Measurements from ENCODE around the gene KDM4D. TPM values are rescaled to one million over a fixed set of nuclear protein-coding genes. Genes with fewer than 3 reads are reported as not detected.

KDM4D gene
- total RNA-seq (2022) (1.1 and 1.3 TPM in 2 replicates), Bru-seq, nascent RNA (percentile 49 among the genes with signal in this experiment), BruChase-seq, experiment 1, labeled RNA remaining after a 6-hour chase (percentile 37 among the genes with signal in this experiment), BruChase-seq, experiment 2, labeled RNA remaining after a 2-hour chase (percentile 49 among the genes with signal in this experiment)
- long read RNA-seq, partial matches to known transcripts: 0 of 2 reads
- long read RNA-seq, other reads (novel, unspliced or antisense): 0 of 2 reads

GRCh38 chr11:94973099-94973968 is at the start of gene KDM4D, which contains the start of gene CWC15:
TSS of gene KDM4D (plus strand) at chr11:94973709. CDS start at chr11:94997373, 23,664 bp downstream.
TSS of gene CWC15 (minus strand) at chr11:94973556. CDS start at chr11:94972185, 1,371 bp downstream.
- ChIA-PET CTCF (interaction anchor here (0.5 to 2.1 kb wide), 12 partner anchors 9 to 505 kb away, joined by 3 to 11 read pairs (median 4); partner anchors contain the start of gene SRSF8), POLR2A (interaction anchor here (0.5 to 5.6 kb wide), 37 partner anchors 9 to 1239 kb away, joined by 3 to 146 read pairs (median 4); partner anchors contain the start of genes CEP57, ENDOD1, FAM76B and SRSF8)
- intact Hi-C loops (cut with micrococcal nuclease): loop anchor here (1.0 to 5.0 kb wide), 3 partner anchors 93 to 789 kb away; partner anchors contain the start of gene SRSF8
- peaks cover 24% of the 10 kb centered on the region for H3K4me1 Mint-ChIP-seq (ENCODE audit: insufficient read depth, unreplicated experiment)
- H3K4me3 Mint-ChIP-seq (ENCODE audit: unreplicated experiment): peak within 1 kb of the TSS; percentile 86
- peak within 1 kb of the TSS; percentile 96 for H3K27ac Mint-ChIP-seq (ENCODE audit: low read depth, unreplicated experiment)
- H3K27me3 Mint-ChIP-seq (ENCODE audit: insufficient read depth, unreplicated experiment): no peaks in the 10 kb centered on the region
- peak; percentile 94 for DNase-seq (ENCODE audit: unreplicated experiment)
- H3K9me3 Mint-ChIP-seq (ENCODE audit: unreplicated experiment): no peaks in the 10 kb centered on the region
- no peak for TF ChIP-seq CTCF (IDR thresholded peaks at IDR 0.05; ENCODE audit: unreplicated experiment)
- BruUV-seq (replicated peaks): no TSS peak
- peaks cover 37% of the 10 kb centered on the region for H3K36me3 Mint-ChIP-seq (ENCODE audit: insufficient read depth, unreplicated experiment)

- POLR2A ChIA-PET: no interaction called here
Observed at GRCh38 chr11:94924171-94924572, 49.3 kb upstream of the KDM4D start.

GRCh38 chr11:94924612-94925011 is 48.9 kb upstream of the KDM4D start:
- Mint-ChIP-seq H3K27me3 (ENCODE audit: insufficient read depth, unreplicated experiment) (no peaks in the 10 kb centered on the region), H3K4me3 (ENCODE audit: unreplicated experiment) (no peak overlapping the region), H3K9me3 (ENCODE audit: unreplicated experiment) (no peaks in the 10 kb centered on the region), H3K27ac (ENCODE audit: low read depth, unreplicated experiment) (no peak overlapping the region), H3K4me1 (ENCODE audit: insufficient read depth, unreplicated experiment) (no peaks in the 10 kb centered on the region), H3K36me3 (ENCODE audit: insufficient read depth, unreplicated experiment) (no peaks in the 10 kb centered on the region)
- DNase-seq (ENCODE audit: unreplicated experiment): no peak
- no peak for TF ChIP-seq CTCF (IDR thresholded peaks at IDR 0.05; ENCODE audit: unreplicated experiment)
- intact Hi-C loops (cut with micrococcal nuclease): no loop called here
- POLR2A ChIA-PET: no interaction called here
- CTCF ChIA-PET: interaction anchor here (0.6 to 0.7 kb wide), 2 partner anchors 13 to 336 kb away, joined by 3 read pairs; no protein-coding TSS in a partner anchor
- no TSS peak for BruUV-seq (replicated peaks)

More at GRCh38 chr11:94924171-94924572, 49.3 kb upstream of the KDM4D start:
- CTCF ChIA-PET: interaction anchor here (0.6 to 0.7 kb wide), 3 partner anchors 12 to 336 kb away, joined by 3 to 4 read pairs (median 3); no protein-coding TSS in a partner anchor
- intact Hi-C loops (cut with micrococcal nuclease): no loop called here
- BruUV-seq (replicated peaks): no TSS peak
- no peak for DNase-seq (ENCODE audit: unreplicated experiment)
- no peaks in the 10 kb centered on the region for H3K9me3 Mint-ChIP-seq (ENCODE audit: unreplicated experiment)
- no peaks in the 10 kb centered on the region for H3K36me3 Mint-ChIP-seq (ENCODE audit: insufficient read depth, unreplicated experiment)
- no peaks in the 10 kb centered on the region for H3K27me3 Mint-ChIP-seq (ENCODE audit: insufficient read depth, unreplicated experiment)
- TF ChIP-seq CTCF (IDR thresholded peaks at IDR 0.05; ENCODE audit: unreplicated experiment): no peak
- H3K4me3 Mint-ChIP-seq (ENCODE audit: unreplicated experiment): no peak overlapping the region
- H3K27ac Mint-ChIP-seq (ENCODE audit: low read depth, unreplicated experiment): no peak overlapping the region
- H3K4me1 Mint-ChIP-seq (ENCODE audit: insufficient read depth, unreplicated experiment): no peaks in the 10 kb centered on the region
